ENCODE measurements around the gene AMZ1.

- TF ChIP-seq CTCF (IDR thresholded peaks at IDR 0.05) (no peak), POLR2A (IDR thresholded peaks at IDR 0.05) (no peak), POLR2AphosphoS5 (IDR thresholded peaks at IDR 0.05) (no peak)
These were observed 674 bp downstream of the AMZ1 start for GRCh38 chr7:2688409-2689342.

All from prostate gland (tissue), 2 donors.